Panc1 (cell line): Measurements from ENCODE around the gene FYCO1. TPM values are rescaled to one million over a fixed set of nuclear protein-coding genes. Genes with fewer than 3 reads are reported as not detected.

ENCODE experiments used
- ATAC-seq: fragments of 200-7000 bp; cut with Tn5 transposase; 2 replicates; pipeline ENCODE4 v1.9.1; 2020; ENCODE audit warnings: mild to moderate bottlenecking, moderate library complexity
- BruUV-seq: library from RNA; stranded (reverse); fragments of 400-500 nt; replicated peaks from 2 replicates; lab custom pipeline; 2021; lab: Mats Ljungman, UMichigan
- CTCF ChIA-PET: fragments of 300-600 bp; sonication (Branson Sonifier 250); formaldehyde crosslinking; loops from one replicate; lab custom pipeline; 2022; ENCODE audit warnings: antibody characterized with exemption; lab: Charles Lee
- POLR2A ChIA-PET: fragments of 300-600 bp; sonication (Branson Sonifier 250); formaldehyde crosslinking; loops from one replicate; lab custom pipeline; 2022; ENCODE audit warnings: antibody characterized with exemption; lab: Charles Lee
- DNase-seq: peaks from one replicate; pipeline ENCODE4 v3.0.0-alpha.2; 2010; ENCODE audit warnings: low read depth, low spot score
- H3K27ac ChIP-seq: 2 replicates; pipeline ENCODE4 v1.5.1; 2011; ENCODE audit warnings: mild to moderate bottlenecking, low read length, inconsistent platforms
- H3K27me3 ChIP-seq: fragments of 200-500 bp; sonication (Bioruptor generic); 2 replicates; pipeline ENCODE4 v1.6.0; 2014; ENCODE audit warnings: low read length, inconsistent platforms; ENCODE audit not compliant: control insufficient read depth, insufficient read depth
- H3K36me3 ChIP-seq: fragments of 200-500 bp; sonication (Bioruptor generic); 2 replicates; pipeline ENCODE4 v1.5.1; 2014; ENCODE audit warnings: inconsistent platforms, mild to moderate bottlenecking, low read length, moderate library complexity; ENCODE audit not compliant: control insufficient read depth, insufficient read depth
- H3K4me1 ChIP-seq: 2 replicates; pipeline ENCODE4 v1.5.1; 2011; ENCODE audit warnings: inconsistent platforms, mild to moderate bottlenecking, low read length, moderate library complexity; ENCODE audit not compliant: control insufficient read depth, insufficient read depth
- H3K4me3 ChIP-seq, 2 experiments: 2 replicates each; pipeline ENCODE4 v1.5.1; 2011 to 2012; ENCODE audit warnings: low read depth in 2 of 2, low read length in 2 of 2, mild to moderate bottlenecking in 2 of 2, inconsistent platforms in 1 of 2, moderate library complexity in 1 of 2
- H3K9me3 ChIP-seq: fragments of 200-500 bp; sonication (Bioruptor generic); 2 replicates; pipeline ENCODE4 v1.5.1; 2014; ENCODE audit warnings: low read depth, mild to moderate bottlenecking, inconsistent platforms, low read length, moderate library complexity; ENCODE audit not compliant: control insufficient read depth, insufficient read depth
- CTCF ChIP-seq: fragments of 450-650 bp; IDR thresholded peaks from 2 replicates; pipeline ENCODE4 v1.5.1; 2017; ENCODE audit warnings: mild to moderate bottlenecking
- POLR2AphosphoS5 ChIP-seq: IDR thresholded peaks from 2 replicates; pipeline ENCODE4 v1.6.1; 2012; ENCODE audit warnings: mild to moderate bottlenecking, low read depth, low read length, moderate library complexity
- REST ChIP-seq, 2 experiments: IDR thresholded peaks; 2 replicates each; pipeline ENCODE4 v1.6.1; 2011 to 2012; ENCODE audit warnings: low read depth in 2 of 2, control low read depth in 1 of 2, low read length in 1 of 2, mild to moderate bottlenecking in 1 of 2, moderate library complexity in 1 of 2; ENCODE audit not compliant: insufficient read depth in 1 of 2
- SIN3A ChIP-seq: IDR thresholded peaks from 2 replicates; pipeline ENCODE4 v1.6.1; 2012; ENCODE audit warnings: low read depth, mild to moderate bottlenecking, low read length, moderate library complexity, borderline replicate concordance; ENCODE audit not compliant: insufficient read depth
- TCF7L2 ChIP-seq: IDR thresholded peaks from 2 replicates; pipeline ENCODE4 v1.6.1; 2011; ENCODE audit warnings: mild to moderate bottlenecking, low read depth, low read length, inconsistent platforms
- in situ Hi-C: cut with HindIII; loops from 2 replicates; pipeline ENCODE4 v1.10.0; 2016; ENCODE audit warnings: low sequenced_read_pairs, low pct_unique_long_range_greater_than_20kb
- intact Hi-C: fragments of 100-400 bp; cut with micrococcal nuclease; formaldehyde crosslinking; loops from one replicate; pipeline ENCODE4 v1.10.0; 2022; ENCODE audit not compliant: unreplicated experiment
- total RNA-seq: library from RNA; stranded (reverse); gene quantifications from one replicate; pipeline ENCODE4 v1.2.1, GENCODE V29; 2021; ENCODE audit not compliant: unreplicated experiment

Gene FYCO1
- total RNA-seq, 1 experiment from 2014 or later: 8.7 TPM

GRCh38 chr3:46019707-46020106 is 24.1 kb upstream of the FYCO1 start:
- ChIA-PET CTCF (no interaction called here), POLR2A (no interaction called here)
- Histone ChIP-seq H3K4me3 (no peak overlapping the region), H3K9me3 (no peaks in the 10 kb centered on the region), H3K4me1 (no peaks in the 10 kb centered on the region), H3K36me3 (no peaks in the 10 kb centered on the region), H3K27me3 (no peaks in the 10 kb centered on the region), H3K27ac (no peak overlapping the region)
- ATAC-seq (no peak), DNase-seq (no peak)
- intact Hi-C loops (no loop called here), in situ Hi-C loops (no loop called here)
- TF ChIP-seq POLR2AphosphoS5: no peak
- no peak for TF ChIP-seq TCF7L2
- TF ChIP-seq REST (IDR thresholded peaks at IDR 0.05; ENCODE audit: insufficient read depth in 1 of 2, low read depth in 2 of 2, low read length in 1 of 2): no peak
- TF ChIP-seq CTCF: no peak
- no peak for TF ChIP-seq SIN3A
- BruUV-seq: no TSS peak

- Histone ChIP-seq H3K4me3 (no peak overlapping the region), H3K27ac (no peak overlapping the region), H3K27me3 (no peaks in the 10 kb centered on the region), H3K9me3 (no peaks in the 10 kb centered on the region), H3K4me1 (no peaks in the 10 kb centered on the region), H3K36me3 (no peaks in the 10 kb centered on the region)
- no peak for ATAC-seq
- no peak for DNase-seq
- CTCF ChIA-PET: no interaction called here
- TF ChIP-seq POLR2AphosphoS5: no peak
- no peak for TF ChIP-seq TCF7L2
- no peak for TF ChIP-seq SIN3A
- no peak for TF ChIP-seq CTCF
- no peak for TF ChIP-seq REST (IDR thresholded peaks at IDR 0.05; ENCODE audit: insufficient read depth in 1 of 2, low read depth in 2 of 2, low read length in 1 of 2)
- intact Hi-C loops (no loop called here), in situ Hi-C loops (no loop called here)
- POLR2A ChIA-PET: no interaction called here
- no TSS peak for BruUV-seq
Observed at GRCh38 chr3:46017720-46018119, 22.1 kb upstream of the FYCO1 start.
